ENCODE data around the gene GRM8.

Gene GRM8

GRCh38 chr7:127208351-127208750, 44.4 kb downstream of the GRM8 start:
- Histone ChIP-seq H3K36me3 (no peaks in the 10 kb centered on the region), H3K9me3 (ENCODE audit: severe bottlenecking) (no peaks in the 10 kb centered on the region), H3K27ac (no peak overlapping the region), H3K4me3 (ENCODE audit: low read depth, low read length) (no peak overlapping the region), H3K27me3 (ENCODE audit: insufficient read depth, low read depth, severe bottlenecking) (no peaks in the 10 kb centered on the region)
- TF ChIP-seq CTCF (IDR thresholded peaks at IDR 0.05; ENCODE audit: low read depth, low read length) = no peak
- no peak for DNase-seq

GRCh38 chr7:127207806-127208205, 44.9 kb downstream of the GRM8 start:
- H3K4me3 ChIP-seq (ENCODE audit: low read depth, low read length) = no peak overlapping the region
- H3K9me3 ChIP-seq (ENCODE audit: severe bottlenecking) = no peaks in the 10 kb centered on the region
- no peak for TF ChIP-seq CTCF (IDR thresholded peaks at IDR 0.05; ENCODE audit: low read depth, low read length)
- H3K27me3 ChIP-seq (ENCODE audit: insufficient read depth, low read depth, severe bottlenecking) = no peaks in the 10 kb centered on the region
- no peak for DNase-seq
- no peak overlapping the region for H3K27ac ChIP-seq
- no peaks in the 10 kb centered on the region for H3K36me3 ChIP-seq

- no peak overlapping the region for H3K4me3 ChIP-seq (ENCODE audit: low read depth, low read length)
- TF ChIP-seq CTCF (IDR thresholded peaks at IDR 0.05; ENCODE audit: low read depth, low read length) = no peak
- DNase-seq = no peak
- H3K36me3 ChIP-seq = no peaks in the 10 kb centered on the region
- H3K9me3 ChIP-seq (ENCODE audit: severe bottlenecking) = no peaks in the 10 kb centered on the region
- H3K27ac ChIP-seq = no peak overlapping the region
- no peaks in the 10 kb centered on the region for H3K27me3 ChIP-seq (ENCODE audit: insufficient read depth, low read depth, severe bottlenecking)
Measured at GRCh38 chr7:127207230-127207629, 45.5 kb downstream of the GRM8 start.

- no peak for TF ChIP-seq CTCF (IDR thresholded peaks at IDR 0.05; ENCODE audit: low read depth, low read length)
Measured at GRCh38 chr7:127194571-127194970, 58.2 kb downstream of the GRM8 start.

GRCh38 chr7:127189886-127190285, 62.9 kb downstream of the GRM8 start:
- no peak for TF ChIP-seq CTCF (IDR thresholded peaks at IDR 0.05; ENCODE audit: low read depth, low read length)
- Histone ChIP-seq H3K36me3 (no peaks in the 10 kb centered on the region), H3K4me3 (ENCODE audit: low read depth, low read length) (no peak overlapping the region), H3K9me3 (ENCODE audit: severe bottlenecking) (no peaks in the 10 kb centered on the region), H3K27me3 (ENCODE audit: insufficient read depth, low read depth, severe bottlenecking) (no peaks in the 10 kb centered on the region), H3K27ac (no peak overlapping the region)
- DNase-seq = no peak

More at GRCh38 chr7:127194571-127194970, 58.2 kb downstream of the GRM8 start:
- no peaks in the 10 kb centered on the region for H3K27me3 ChIP-seq (ENCODE audit: insufficient read depth, low read depth, severe bottlenecking)
- H3K4me3 ChIP-seq (ENCODE audit: low read depth, low read length) = no peak overlapping the region
- H3K27ac ChIP-seq = no peak overlapping the region
- no peaks in the 10 kb centered on the region for H3K9me3 ChIP-seq (ENCODE audit: severe bottlenecking)
- no peak for DNase-seq
- no peaks in the 10 kb centered on the region for H3K36me3 ChIP-seq

GRCh38 chr7:127189074-127189473, 63.7 kb downstream of the GRM8 start:
- DNase-seq = no peak
- Histone ChIP-seq H3K4me3 (ENCODE audit: low read depth, low read length) (no peak overlapping the region), H3K9me3 (ENCODE audit: severe bottlenecking) (no peaks in the 10 kb centered on the region), H3K36me3 (no peaks in the 10 kb centered on the region), H3K27me3 (ENCODE audit: insufficient read depth, low read depth, severe bottlenecking) (no peaks in the 10 kb centered on the region), H3K27ac (no peak overlapping the region)
- TF ChIP-seq CTCF (IDR thresholded peaks at IDR 0.05; ENCODE audit: low read depth, low read length) = no peak
